ENCODE measurements around the gene CGB3. TPM values are rescaled to one million over a fixed set of nuclear protein-coding genes. Genes with fewer than 3 reads are reported as not detected.

CGB3 gene
- total RNA-seq, 1 experiment from 2014 or later = not detected

DNA sequence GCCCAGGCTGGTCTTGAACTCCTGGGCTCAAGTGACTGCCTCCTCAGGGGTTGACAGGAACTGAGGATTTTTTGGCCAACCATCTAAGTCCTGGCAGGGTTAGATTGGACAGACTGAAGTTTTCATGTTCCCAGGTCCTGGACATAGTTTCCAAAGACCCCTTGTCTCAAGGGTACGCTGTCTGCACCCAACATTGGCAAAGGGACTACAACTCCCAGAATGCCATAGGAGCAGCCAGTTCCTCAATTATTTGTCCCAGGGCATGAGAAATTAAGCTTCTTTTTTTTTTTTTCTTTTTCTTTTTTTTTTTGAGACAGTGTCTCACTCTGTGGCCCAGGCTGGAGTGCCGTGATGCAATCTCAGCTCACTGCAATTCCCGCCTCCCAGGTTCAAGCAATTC, 37.9 kb downstream of the CGB3 start:
- POLR2A ChIA-PET (ENCODE audit: unreplicated experiment) = no interaction called here
- no TSS peak for BruUV-seq (replicated peaks)
- Histone ChIP-seq H3K9me3 (ENCODE audit: low read length) (no peaks in the 10 kb centered on the region), H3K9ac (ENCODE audit: low read length) (no peak overlapping the region), H4K20me1 (ENCODE audit: low read length) (no peaks in the 10 kb centered on the region), H3K79me2 (ENCODE audit: low read length) (peaks cover 13% of the 10 kb centered on the region; the same call in 1 of the 2 replicates), H3K4me3 (ENCODE audit: low read length) (no peak overlapping the region), H3K9me2 (replicated peaks; ENCODE audit: low read length) (no peaks in the 10 kb centered on the region), H3K4me1 (ENCODE audit: insufficient read depth, low read length) (no peaks in the 10 kb centered on the region), H3F3A (ENCODE audit: low read length, unreplicated experiment) (no peaks in the 10 kb centered on the region), H2AFZ (ENCODE audit: low read length) (no peak overlapping the region), H3K4me2 (ENCODE audit: low read length) (no peak overlapping the region), H3K27ac (ENCODE audit: low read length) (no peak overlapping the region), H3K36me3 (ENCODE audit: low read depth, low read length) (peaks cover 4% of the 10 kb centered on the region; the same call in 1 of the 2 replicates), H3K27me3 (ENCODE audit: low read length) (no peaks in the 10 kb centered on the region)
- ATAC-seq (no peak), DNase-seq (no peak)
- TF ChIP-seq, protein P1, sequence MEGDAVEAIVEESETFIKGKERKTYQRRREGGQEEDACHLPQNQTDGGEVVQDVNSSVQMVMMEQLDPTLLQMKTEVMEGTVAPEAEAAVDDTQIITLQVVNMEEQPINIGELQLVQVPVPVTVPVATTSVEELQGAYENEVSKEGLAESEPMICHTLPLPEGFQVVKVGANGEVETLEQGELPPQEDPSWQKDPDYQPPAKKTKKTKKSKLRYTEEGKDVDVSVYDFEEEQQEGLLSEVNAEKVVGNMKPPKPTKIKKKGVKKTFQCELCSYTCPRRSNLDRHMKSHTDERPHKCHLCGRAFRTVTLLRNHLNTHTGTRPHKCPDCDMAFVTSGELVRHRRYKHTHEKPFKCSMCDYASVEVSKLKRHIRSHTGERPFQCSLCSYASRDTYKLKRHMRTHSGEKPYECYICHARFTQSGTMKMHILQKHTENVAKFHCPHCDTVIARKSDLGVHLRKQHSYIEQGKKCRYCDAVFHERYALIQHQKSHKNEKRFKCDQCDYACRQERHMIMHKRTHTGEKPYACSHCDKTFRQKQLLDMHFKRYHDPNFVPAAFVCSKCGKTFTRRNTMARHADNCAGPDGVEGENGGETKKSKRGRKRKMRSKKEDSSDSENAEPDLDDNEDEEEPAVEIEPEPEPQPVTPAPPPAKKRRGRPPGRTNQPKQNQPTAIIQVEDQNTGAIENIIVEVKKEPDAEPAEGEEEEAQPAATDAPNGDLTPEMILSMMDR (conservative IDR thresholded peaks at IDR 0.05; ENCODE audit: low read depth, low read length) = no peak
- no peak for TF ChIP-seq EZH2phosphoT487 (IDR thresholded peaks at IDR 0.05; ENCODE audit: borderline replicate concordance, low read length)
- no peak for TF ChIP-seq EZH2 (IDR thresholded peaks at IDR 0.05; ENCODE audit: low read length, unreplicated experiment)
- CTCF ChIA-PET = no interaction called here
- intact Hi-C loops (cut with micrococcal nuclease) = no loop called here

DNA sequence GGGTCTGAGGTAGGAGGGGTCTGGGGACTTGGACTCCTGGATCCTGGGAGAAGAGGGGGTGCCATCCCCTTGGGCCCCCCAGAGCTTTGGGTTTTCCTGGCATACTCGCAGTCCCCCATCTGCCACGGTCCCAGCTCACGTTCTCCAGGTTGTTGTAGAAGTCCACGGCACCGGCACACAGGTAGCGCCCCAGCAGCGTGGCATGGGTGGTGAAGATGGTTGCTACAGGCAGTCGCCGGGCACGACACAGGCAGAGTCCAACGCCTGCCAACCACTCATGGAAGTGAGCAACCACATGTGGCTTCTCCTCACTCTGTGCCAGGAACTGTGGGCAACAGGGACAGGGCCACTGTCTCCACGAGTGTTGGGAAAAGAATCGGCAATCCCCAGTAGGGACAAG, 38.4 kb downstream of the CGB3 start:
- POLR2A ChIA-PET (ENCODE audit: unreplicated experiment) = no interaction called here

DNA sequence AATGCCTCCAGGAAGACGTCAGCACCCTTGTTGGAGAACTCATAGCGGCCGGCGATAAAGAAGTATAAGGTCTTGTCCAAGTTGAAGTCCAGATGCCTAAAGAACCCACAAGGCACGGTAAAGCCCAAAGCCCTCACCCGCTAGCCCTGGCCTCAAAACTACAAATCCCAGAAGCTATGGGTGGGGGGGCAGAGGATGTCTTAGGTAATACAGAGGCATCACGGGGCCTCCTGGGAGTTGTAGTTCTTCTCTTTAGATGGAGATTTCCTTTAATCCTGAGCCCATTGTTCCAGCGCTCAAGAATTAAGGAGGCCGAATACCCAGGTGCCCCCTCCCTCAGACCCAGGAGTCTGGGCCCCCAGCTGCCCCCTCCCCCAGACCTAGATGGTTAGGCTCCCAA, 41.9 kb downstream of the CGB3 start:
- Histone ChIP-seq H3K4me2 (ENCODE audit: low read length) (no peak overlapping the region), H2AFZ (ENCODE audit: low read length) (no peak overlapping the region), H3K27ac (ENCODE audit: low read length) (no peak overlapping the region), H3K36me3 (ENCODE audit: low read depth, low read length) (peaks cover 4% of the 10 kb centered on the region; the same call in 1 of the 2 replicates), H3K27me3 (ENCODE audit: low read length) (no peaks in the 10 kb centered on the region), H3F3A (ENCODE audit: low read length, unreplicated experiment) (peaks cover 3% of the 10 kb centered on the region), H3K4me1 (ENCODE audit: insufficient read depth, low read length) (no peaks in the 10 kb centered on the region), H3K9me3 (ENCODE audit: low read length) (no peaks in the 10 kb centered on the region), H3K9ac (ENCODE audit: low read length) (no peak overlapping the region), H3K4me3 (ENCODE audit: low read length) (no peak overlapping the region), H4K20me1 (ENCODE audit: low read length) (no peaks in the 10 kb centered on the region), H3K9me2 (replicated peaks; ENCODE audit: low read length) (no peaks in the 10 kb centered on the region), H3K79me2 (ENCODE audit: low read length) (no peaks in the 10 kb centered on the region)
- intact Hi-C loops (cut with micrococcal nuclease) = no loop called here
- CTCF ChIA-PET = no interaction called here
- TF ChIP-seq, protein P1 (conservative IDR thresholded peaks at IDR 0.05; ENCODE audit: low read depth, low read length) = no peak
- TF ChIP-seq EZH2 (IDR thresholded peaks at IDR 0.05; ENCODE audit: low read length, unreplicated experiment) (no peak), EZH2phosphoT487 (IDR thresholded peaks at IDR 0.05; ENCODE audit: borderline replicate concordance, low read length) (no peak)
- BruUV-seq (replicated peaks) = no TSS peak
- DNase-seq (no peak), ATAC-seq (no peak)
- POLR2A ChIA-PET (ENCODE audit: unreplicated experiment) = no interaction called here

More for the DNA sequence above, 38.4 kb downstream of the CGB3 start:
- no peak overlapping the region for H3K4me3 ChIP-seq (ENCODE audit: low read length)
- H4K20me1 ChIP-seq (ENCODE audit: low read length) = no peaks in the 10 kb centered on the region
- H3K27me3 ChIP-seq (ENCODE audit: low read length) = no peaks in the 10 kb centered on the region
- H3K27ac ChIP-seq (ENCODE audit: low read length) = no peak overlapping the region
- no peak overlapping the region for H3K4me2 ChIP-seq (ENCODE audit: low read length)
- DNase-seq (no peak), ATAC-seq (no peak)
- TF ChIP-seq EZH2 (IDR thresholded peaks at IDR 0.05; ENCODE audit: low read length, unreplicated experiment) (no peak), EZH2phosphoT487 (IDR thresholded peaks at IDR 0.05; ENCODE audit: borderline replicate concordance, low read length) (no peak)
- TF ChIP-seq, protein P1 (conservative IDR thresholded peaks at IDR 0.05; ENCODE audit: low read depth, low read length) = no peak
- H2AFZ ChIP-seq (ENCODE audit: low read length) = no peak overlapping the region
- H3K9me3 ChIP-seq (ENCODE audit: low read length) = no peaks in the 10 kb centered on the region
- no peaks in the 10 kb centered on the region for H3K4me1 ChIP-seq (ENCODE audit: insufficient read depth, low read length)
- CTCF ChIA-PET = no interaction called here
- H3K9me2 ChIP-seq (replicated peaks; ENCODE audit: low read length) = no peaks in the 10 kb centered on the region
- intact Hi-C loops (cut with micrococcal nuclease) = no loop called here
- H3F3A ChIP-seq (ENCODE audit: low read length, unreplicated experiment) = no peaks in the 10 kb centered on the region
- no peak overlapping the region for H3K9ac ChIP-seq (ENCODE audit: low read length)
- H3K36me3 ChIP-seq (ENCODE audit: low read depth, low read length) = peaks cover 4% of the 10 kb centered on the region; the same call in 1 of the 2 replicates
- peaks cover 8% of the 10 kb centered on the region; the same call in 1 of the 2 replicates for H3K79me2 ChIP-seq (ENCODE audit: low read length)
- BruUV-seq (replicated peaks) = no TSS peak
